Esophagus squamous epithelium (tissue), 5 donors: ENCODE data around the gene RABGAP1. TPM values are rescaled to one million over a fixed set of nuclear protein-coding genes. Genes with fewer than 3 reads are reported as not detected.

Experiments
- DNase-seq: peaks from one replicate; lab custom pipeline; 2025; lab: John Stamatoyannopoulos, UW
- H3K27ac ChIP-seq, 4 donors: fragments of 200-600 bp; sonication (generic); one replicate each; pipeline ENCODE4 v1.5.1; 2016 to 2019; ENCODE audit warnings: mild to moderate bottlenecking in 1 of 4
- H3K27me3 ChIP-seq, 4 donors: fragments of 200-600 bp; sonication (generic); 1 replicate in 3 of 4; 2 replicates in 1 of 4; pipeline versions ENCODE4 v1.5.1 to v1.6.0; 2017 to 2021; ENCODE audit warnings: antibody characterized with exemption in 1 of 4
- H3K36me3 ChIP-seq, 3 donors: fragments of 200-600 bp; sonication (generic); one replicate each; pipeline ENCODE4 v1.5.1; 2016 to 2019
- H3K4me1 ChIP-seq, 3 donors: fragments of 200-600 bp; sonication (generic); one replicate each; pipeline ENCODE4 v1.5.1; 2017 to 2019
- H3K4me3 ChIP-seq, 4 donors: fragments of 200-600 bp; sonication (generic); 1 replicate in 3 of 4; 2 replicates in 1 of 4; pipeline ENCODE4 v1.5.1; 2016 to 2019; ENCODE audit warnings: mild to moderate bottlenecking in 2 of 4, moderate library complexity in 1 of 4
- H3K9me3 ChIP-seq, 3 donors: fragments of 200-600 bp; sonication (generic); one replicate each; pipeline ENCODE4 v1.5.1; 2016 to 2019
- CTCF ChIP-seq, 6 experiments: fragments of 450-650 bp in 4 of 6; fragments of 200-600 bp in 2 of 6; sonication (generic) in 2 of 6; IDR thresholded peaks; one replicate each; pipeline ENCODE4 v1.5.1; 2016 to 2019; ENCODE audit warnings: antibody characterized with exemption in 6 of 6, mild to moderate bottlenecking in 4 of 6, moderate library complexity in 4 of 6
- POLR2A ChIP-seq, 4 donors: fragments of 450-650 bp; IDR thresholded peaks; one replicate each; pipeline ENCODE4 v1.6.1; 2017; ENCODE audit warnings: antibody characterized with exemption in 4 of 4, mild to moderate bottlenecking in 4 of 4, moderate library complexity in 3 of 4
- WGBS, 2 donors: methylation state at CpG; one replicate each; pipeline ENCODE4 v1.1.5; 2018; 5-methylcytosine and 5-hydroxymethylcytosine counted together
- intact Hi-C: fragments of 100-400 bp; cut with DNase I; formaldehyde crosslinking; loops from one replicate; pipeline ENCODE4 v1.15.0; 2022
- total RNA-seq, 4 donors: library from RNA; depleted of rRNA; stranded (reverse); fragments of >200 nt; gene quantifications; one replicate each; pipeline ENCODE4 v1.1.0, GENCODE V29; 2016
- donor health status: DM: yes; HTN: yes; CAD: no.

RABGAP1 gene
- total RNA-seq, 4 donors from 2014 or later: 28.4 to 57.4 (median 33.6) TPM

GRCh38 chr9:123046406-123047195, 105.8 kb downstream of the RABGAP1 start:
- TF ChIP-seq POLR2A (IDR thresholded peaks at IDR 0.05): no peak
- no peak for TF ChIP-seq CTCF (IDR thresholded peaks at IDR 0.05)
- H3K36me3 ChIP-seq: peaks cover 0 to 40% (median 5%) of the 10 kb centered on the region in 3 donors
- 58 to 72% methylated on average over 3 of the region's 3 CpGs for WGBS, 2 donors
- no peak for DNase-seq
- H3K4me1 ChIP-seq: peaks cover 3 to 29% (median 10%) of the 10 kb centered on the region in 3 donors
- no peak overlapping the region for H3K4me3 ChIP-seq
- no peaks in the 10 kb centered on the region for H3K27me3 ChIP-seq
- intact Hi-C loops: no loop called here
- H3K9me3 ChIP-seq: no peaks in the 10 kb centered on the region
- peak overlapping the region in 3 of 4 donors; percentile 53 to 74 (median 73) for H3K27ac ChIP-seq

GRCh38 chr9:123048748-123049147, 107.9 kb downstream of the RABGAP1 start:
- H3K36me3 ChIP-seq: peaks cover 0 to 30% (median 5%) of the 10 kb centered on the region in 3 donors
- peak overlapping the region in 3 of 4 donors; percentile 57 to 73 (median 66) for H3K27ac ChIP-seq
- H3K27me3 ChIP-seq: no peaks in the 10 kb centered on the region
- H3K4me1 ChIP-seq: peaks cover 3 to 34% (median 10%) of the 10 kb centered on the region in 3 donors
- intact Hi-C loops: no loop called here
- no peaks in the 10 kb centered on the region for H3K9me3 ChIP-seq
- TF ChIP-seq POLR2A (IDR thresholded peaks at IDR 0.05) (no peak), CTCF (IDR thresholded peaks at IDR 0.05) (no peak)
- 29 to 41% methylated on average over 2 of the region's 2 CpGs for WGBS, 2 donors
- DNase-seq: no peak
- H3K4me3 ChIP-seq: no peak overlapping the region

- Histone ChIP-seq H3K27ac (peak overlapping the region in 3 of 4 donors; percentile 57 to 73 (median 66)), H3K9me3 (no peaks in the 10 kb centered on the region), H3K4me3 (no peak overlapping the region), H3K27me3 (no peaks in the 10 kb centered on the region), H3K4me1 (peaks cover 3 to 34% (median 10%) of the 10 kb centered on the region in 3 donors), H3K36me3 (peaks cover 0 to 22% (median 5%) of the 10 kb centered on the region in 3 donors)
- 20 to 24% methylated on average over 3 of the region's 3 CpGs for WGBS, 2 donors
- TF ChIP-seq POLR2A (IDR thresholded peaks at IDR 0.05) (no peak), CTCF (IDR thresholded peaks at IDR 0.05) (no peak)
- intact Hi-C loops: no loop called here
- no peak for DNase-seq
Observed at GRCh38 chr9:123049589-123050222, 108.9 kb downstream of the RABGAP1 start.

- peak overlapping the region in 1 of 4 donors; percentile 55 for H3K27ac ChIP-seq
- H3K9me3 ChIP-seq: no peaks in the 10 kb centered on the region
- H3K36me3 ChIP-seq: peaks cover 0 to 33% (median 5%) of the 10 kb centered on the region in 3 donors
- no peaks in the 10 kb centered on the region for H3K27me3 ChIP-seq
- DNase-seq: no peak
- H3K4me3 ChIP-seq: no peak overlapping the region
- intact Hi-C loops: no loop called here
- H3K4me1 ChIP-seq: peaks cover 3 to 33% (median 10%) of the 10 kb centered on the region in 3 donors
- TF ChIP-seq CTCF (IDR thresholded peaks at IDR 0.05) (no peak), POLR2A (IDR thresholded peaks at IDR 0.05) (no peak)
Observed at GRCh38 chr9:123053046-123053445, 112.2 kb downstream of the RABGAP1 start.

- peaks cover 0 to 33% (median 0%) of the 10 kb centered on the region in 3 donors for H3K36me3 ChIP-seq
- H3K27ac ChIP-seq: peak overlapping the region in 2 of 4 donors; percentile 55 to 57
- H3K27me3 ChIP-seq: no peaks in the 10 kb centered on the region
- peaks cover 3 to 26% (median 10%) of the 10 kb centered on the region in 3 donors for H3K4me1 ChIP-seq
- intact Hi-C loops: no loop called here
- TF ChIP-seq CTCF (IDR thresholded peaks at IDR 0.05) (no peak), POLR2A (IDR thresholded peaks at IDR 0.05) (no peak)
- no peaks in the 10 kb centered on the region for H3K9me3 ChIP-seq
- no peak for DNase-seq
- 29 to 41% methylated on average over 2 of the region's 2 CpGs for WGBS, 2 donors
- no peak overlapping the region for H3K4me3 ChIP-seq
Observed at GRCh38 chr9:123053711-123054110, 112.9 kb downstream of the RABGAP1 start.
